ENCODE measurements around the gene KCNMA1.

Gene KCNMA1

DNA sequence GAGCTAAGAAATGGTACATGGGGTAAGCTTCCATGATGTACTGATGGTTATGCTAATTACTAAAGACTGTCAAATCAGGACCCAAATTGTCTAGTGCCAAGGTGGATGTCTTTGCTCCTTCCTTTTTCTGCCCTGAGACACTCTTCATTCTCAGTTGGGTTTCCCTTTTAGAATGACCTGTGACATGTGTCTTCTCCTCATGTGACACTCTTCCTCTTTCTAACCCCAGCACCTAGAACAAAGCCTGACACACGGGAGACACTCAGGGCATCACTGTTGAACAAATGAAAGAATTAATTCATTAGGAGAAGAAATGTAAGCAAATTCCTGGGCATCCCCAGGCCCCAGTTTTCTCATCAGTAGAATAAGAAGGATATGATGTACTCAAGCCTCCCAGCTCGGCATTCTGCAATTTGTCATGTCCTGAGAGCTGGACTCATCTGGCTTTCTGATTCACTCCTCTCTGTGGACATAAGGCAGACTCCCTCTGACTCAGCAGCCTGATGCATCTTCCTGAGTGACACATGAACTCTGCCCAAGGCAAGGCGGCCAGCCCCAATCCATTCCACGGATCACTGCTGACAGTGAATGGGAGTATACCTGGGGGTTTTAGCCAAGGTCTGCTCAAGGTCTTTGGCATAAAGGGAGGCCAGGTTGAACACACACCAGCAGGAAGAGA lies 473.8 kb downstream of the KCNMA1 start:
- no peak for DNase-seq

DNA sequence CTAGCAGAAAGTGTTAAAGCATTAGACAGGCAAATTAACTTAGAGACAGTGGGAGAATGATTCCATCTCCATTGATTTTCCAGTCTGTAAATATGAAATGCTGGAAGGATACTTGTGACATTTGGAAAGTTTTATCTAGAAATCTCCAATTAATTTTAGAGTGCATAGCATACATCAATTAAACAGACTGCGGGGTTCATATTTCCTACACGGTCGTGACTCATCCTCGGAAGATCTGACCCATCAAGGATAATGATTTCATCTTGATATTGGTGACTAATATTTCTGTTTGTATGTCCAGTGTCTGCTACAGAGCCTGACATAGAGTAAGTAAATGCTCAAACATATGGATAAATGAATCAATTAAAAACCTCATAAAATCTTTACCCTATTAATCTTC lies 474.9 kb downstream of the KCNMA1 start:
- DNase-seq = no peak

DNA sequence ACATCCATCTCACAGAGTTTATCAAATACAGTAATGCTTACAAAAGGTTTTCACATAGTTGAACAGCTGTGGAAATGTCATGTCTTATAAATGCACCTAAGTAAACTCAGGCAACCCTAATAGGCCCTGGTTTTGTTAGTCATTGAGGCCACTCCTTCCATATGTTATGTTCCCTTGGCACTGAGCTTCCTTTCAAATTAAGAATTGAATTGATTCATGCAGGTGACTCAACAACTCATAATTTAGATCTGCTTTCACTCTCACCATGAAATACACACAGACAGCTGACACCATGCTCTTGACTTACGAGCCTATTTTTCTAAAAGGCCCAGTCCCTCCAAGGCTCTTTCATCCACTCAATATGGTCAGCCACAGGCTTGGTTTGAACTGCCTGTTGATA lies 476.9 kb downstream of the KCNMA1 start:
- DNase-seq = no peak

DNA sequence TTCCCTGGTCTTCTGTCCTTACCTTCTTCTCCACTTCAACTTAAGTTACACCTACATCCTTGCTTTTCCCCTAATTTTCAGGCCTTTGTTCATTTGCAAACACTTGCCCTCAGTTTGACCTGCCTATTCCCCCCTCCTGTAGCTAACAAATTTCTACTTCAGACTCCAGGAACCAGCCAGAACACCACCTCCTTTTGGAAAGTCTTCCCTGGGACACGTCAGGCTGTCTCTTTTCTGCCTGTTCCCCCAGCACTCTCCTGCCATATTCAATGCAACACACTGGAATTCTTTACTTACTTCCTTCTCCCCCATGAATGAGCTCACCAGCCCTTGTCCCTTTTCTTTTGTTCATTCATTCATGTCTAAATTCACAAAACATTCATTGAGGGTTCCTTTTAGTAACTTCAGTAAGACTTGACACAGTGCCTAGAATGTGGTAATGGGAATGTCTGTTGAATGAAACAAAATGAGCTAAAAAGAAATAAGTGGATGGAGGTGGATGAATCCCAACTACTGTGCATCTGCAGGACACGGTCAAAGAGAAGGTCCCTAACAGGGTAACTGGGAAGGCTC lies 478.0 kb downstream of the KCNMA1 start:
- no peak for DNase-seq

DNA sequence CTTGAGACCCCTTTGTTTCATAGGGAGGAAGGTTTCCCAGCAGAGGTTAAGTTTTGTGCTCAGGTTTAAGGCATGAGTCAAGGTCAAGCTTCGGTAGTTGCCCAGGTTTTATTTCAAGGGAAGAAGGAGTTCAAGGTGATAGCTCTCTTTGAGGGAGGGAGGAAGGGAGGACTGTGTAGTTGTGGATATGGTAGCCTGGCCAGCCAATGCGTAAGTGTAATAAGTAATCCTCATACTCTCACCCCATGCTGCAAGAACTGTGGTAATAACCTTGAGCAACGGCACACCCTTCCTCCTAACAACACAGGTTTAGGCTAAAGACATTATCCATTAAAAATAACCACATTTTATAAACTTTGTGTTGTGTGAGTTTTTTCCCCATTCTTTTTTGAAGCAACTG lies 478.9 kb downstream of the KCNMA1 start:
- no peak for DNase-seq

DNA sequence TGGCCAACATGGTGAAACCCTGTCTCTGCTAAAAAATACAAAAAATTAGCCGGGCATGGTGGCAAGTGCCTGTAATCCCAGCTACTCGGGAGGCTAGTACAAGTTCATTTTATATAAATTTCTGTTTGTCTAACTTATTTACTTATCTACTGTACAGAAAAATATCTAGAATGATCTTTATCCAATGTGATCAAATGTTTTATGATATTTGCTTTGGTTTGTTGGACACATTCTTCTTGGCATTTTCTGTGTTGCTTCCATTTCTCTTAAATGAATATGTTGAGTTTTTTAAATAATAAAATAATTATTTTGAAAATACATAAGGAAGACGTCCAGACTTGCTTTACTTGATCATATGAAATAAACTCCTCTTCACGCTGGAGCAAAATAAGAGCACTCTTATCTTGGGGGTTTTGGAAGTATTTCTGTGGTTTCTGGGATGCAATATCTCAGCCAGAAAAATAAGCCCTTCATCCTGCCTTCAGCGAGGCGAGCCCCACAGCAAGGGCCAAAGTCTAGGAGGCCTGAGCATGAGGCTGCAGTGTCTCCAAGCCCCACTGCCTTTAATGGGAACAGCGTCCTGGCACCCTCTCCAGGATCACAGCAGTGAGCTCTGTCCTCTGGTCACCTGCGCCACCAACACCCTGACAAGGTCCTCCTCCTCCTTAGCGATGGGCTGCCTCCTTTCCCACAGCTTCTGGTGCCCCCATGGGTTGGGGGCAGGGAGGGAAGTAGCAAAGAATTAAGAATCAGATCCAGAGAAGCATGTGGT lies 480.2 kb downstream of the KCNMA1 start:
- DNase-seq = no peak

DNA sequence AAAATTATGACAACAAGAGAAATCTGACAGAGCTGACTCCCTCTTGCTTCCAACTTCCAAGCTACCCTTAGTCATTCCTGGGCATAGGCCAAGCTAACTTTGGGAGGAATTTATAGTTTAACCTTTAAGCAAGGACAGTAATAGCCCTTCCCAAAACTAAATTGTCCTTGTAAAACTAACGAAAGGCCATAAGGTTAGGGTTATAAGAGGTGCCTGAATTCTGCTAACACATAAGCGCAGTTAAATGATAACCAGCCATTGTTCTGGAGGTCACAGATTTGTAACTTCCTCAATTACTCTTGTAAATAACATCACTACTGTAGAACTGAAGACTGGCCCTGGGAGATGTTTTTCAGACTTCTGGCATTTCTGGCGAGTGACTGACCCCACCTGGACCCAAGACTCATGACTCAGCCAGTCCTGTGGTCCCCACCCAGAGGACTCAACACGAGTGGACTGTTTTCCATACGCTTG lies 481.2 kb downstream of the KCNMA1 start:
- DNase-seq = no peak

DNA sequence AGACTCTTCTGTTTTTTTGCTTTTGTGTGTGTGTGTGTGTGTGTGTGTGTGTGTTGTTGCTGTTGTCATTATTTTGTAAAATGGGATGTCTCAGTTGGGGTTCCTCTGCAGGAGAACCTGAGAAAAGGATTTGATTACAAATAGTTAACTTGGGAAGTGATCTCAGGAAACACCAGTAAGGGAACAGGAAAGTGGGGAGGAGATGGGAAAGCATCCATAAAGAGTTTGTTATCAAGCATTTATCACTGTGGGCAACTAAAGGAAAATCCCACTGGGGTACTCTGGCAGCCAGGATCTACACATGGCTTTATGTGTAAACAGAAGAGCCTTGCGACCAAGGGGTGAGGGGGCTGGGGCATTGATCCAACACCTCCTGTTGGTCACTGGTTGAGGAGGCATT lies 485.4 kb downstream of the KCNMA1 start:
- no peak for DNase-seq

DNA sequence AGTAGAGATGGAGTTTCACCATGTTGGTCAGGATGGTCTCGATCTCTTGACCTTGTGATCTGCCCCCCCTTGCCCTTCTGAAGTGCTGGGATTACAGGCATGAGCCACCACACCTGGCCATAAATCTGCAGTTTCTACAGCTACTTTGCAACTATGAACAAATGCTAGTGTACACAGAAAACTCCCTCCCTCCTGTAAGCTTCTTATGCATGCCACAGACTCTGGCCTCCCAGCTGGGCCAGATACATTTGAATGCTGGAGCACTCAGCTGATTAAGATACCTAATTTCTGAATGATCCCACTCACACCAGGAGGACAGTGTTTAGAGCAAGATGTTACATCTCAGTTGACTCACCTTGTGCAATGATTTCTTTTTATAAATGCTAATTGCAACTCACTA lies 486.2 kb downstream of the KCNMA1 start:
- no peak for DNase-seq

DNA sequence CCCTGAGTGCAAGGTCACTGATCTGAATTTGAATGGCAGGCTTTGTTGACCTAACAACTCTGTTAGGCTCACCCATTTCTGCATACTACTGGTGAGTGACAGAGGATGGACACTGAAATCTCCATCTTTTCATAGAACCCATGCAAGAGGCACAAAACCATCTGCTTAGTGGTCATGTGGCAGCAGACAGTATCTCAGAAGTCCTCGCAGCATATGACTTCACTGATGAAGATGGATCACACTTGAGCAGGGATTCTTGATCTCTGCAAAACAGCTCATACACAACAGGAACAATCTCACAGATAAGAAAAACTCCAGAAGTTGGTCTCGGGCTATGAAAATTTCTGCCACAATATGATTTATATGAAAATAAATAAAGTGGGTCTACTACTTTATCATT lies 487.9 kb downstream of the KCNMA1 start:
- no peak for DNase-seq

DNA sequence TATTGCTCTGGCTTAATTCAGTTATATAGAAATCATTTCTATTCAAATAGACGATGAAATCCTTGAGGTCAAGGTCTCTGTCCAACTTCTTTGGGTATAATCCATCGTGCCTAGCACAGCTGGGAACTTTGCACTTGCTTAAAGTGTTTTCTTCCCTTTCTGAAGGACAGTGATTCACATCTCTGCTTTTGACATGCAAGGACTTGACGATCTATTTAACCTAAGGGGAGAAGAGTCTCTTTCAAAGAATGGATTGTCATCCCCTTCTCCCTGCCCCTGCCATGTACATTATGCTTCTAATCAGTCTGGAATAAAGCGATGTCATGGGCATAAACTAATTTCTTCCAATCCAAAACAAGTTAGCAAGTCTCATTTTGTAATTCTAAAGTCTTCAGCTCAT lies 488.6 kb downstream of the KCNMA1 start:
- no peak for DNase-seq

DNA sequence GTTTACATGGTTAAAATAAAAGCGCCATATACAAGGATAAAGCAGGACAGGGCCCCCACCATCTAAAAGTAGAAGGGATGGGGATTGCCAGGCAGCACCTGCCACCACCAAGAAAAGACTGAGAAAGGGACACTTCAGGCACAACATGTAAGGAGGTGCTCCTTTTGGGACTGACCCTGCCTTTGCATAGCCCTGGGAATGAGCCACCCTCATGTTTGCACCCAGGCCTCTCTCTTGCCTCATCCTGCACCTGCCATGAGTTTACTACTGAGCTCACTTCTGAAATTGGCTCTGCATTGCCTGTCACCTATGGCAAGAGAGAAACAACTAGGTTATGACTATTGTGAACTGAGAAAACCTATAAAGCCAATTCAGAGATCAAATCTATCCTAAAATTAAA lies 489.7 kb downstream of the KCNMA1 start:
- no peak for DNase-seq

DNA sequence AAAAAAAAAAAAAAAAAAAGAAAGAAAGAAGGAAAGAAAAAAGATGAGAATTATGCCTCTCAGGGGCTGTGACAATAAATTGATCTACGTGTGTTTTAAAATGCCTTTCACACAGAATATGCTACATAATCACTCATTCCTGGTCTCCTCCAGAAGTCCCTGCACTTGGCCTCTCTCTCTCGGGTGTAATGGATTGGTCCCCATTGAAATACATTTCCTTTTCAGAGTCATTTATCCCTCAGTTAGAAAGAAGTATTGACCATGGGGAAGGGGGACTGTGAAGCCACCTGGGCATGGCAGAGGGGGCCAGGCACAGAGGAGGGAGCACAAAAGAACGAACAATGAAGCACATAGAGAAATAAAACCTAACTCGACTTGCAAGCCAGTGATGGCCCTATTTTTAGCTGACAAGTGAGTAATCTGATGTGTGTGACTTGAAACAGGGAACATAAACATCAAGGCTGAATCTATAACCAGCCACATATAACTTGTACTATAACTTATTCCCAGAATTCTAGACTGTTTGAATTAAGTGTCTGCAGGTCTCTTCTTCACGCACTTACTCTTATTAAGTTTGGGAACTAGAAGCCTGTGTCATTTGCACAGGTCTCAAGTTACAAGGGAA lies 490.8 kb downstream of the KCNMA1 start:
- no peak for DNase-seq

DNA sequence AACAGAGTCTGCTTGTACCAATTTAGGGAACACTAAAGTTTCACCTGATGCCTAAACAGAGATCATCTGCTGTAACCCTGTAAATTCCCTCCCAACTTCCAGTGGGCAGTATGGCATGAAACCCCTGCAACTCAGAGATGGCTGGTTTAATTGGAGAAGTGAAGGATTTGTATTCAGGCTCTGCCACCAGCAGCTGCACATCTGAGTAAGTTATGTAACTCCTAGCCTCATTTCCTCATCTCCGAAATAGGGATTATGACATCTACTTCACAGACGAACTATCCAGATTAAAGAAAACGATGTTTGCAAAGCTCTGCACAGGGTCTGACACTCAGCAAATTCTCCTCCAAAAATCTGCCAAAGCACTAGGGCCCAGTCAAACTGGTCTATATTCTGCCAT lies 493.0 kb downstream of the KCNMA1 start:
- no peak for DNase-seq

DNA sequence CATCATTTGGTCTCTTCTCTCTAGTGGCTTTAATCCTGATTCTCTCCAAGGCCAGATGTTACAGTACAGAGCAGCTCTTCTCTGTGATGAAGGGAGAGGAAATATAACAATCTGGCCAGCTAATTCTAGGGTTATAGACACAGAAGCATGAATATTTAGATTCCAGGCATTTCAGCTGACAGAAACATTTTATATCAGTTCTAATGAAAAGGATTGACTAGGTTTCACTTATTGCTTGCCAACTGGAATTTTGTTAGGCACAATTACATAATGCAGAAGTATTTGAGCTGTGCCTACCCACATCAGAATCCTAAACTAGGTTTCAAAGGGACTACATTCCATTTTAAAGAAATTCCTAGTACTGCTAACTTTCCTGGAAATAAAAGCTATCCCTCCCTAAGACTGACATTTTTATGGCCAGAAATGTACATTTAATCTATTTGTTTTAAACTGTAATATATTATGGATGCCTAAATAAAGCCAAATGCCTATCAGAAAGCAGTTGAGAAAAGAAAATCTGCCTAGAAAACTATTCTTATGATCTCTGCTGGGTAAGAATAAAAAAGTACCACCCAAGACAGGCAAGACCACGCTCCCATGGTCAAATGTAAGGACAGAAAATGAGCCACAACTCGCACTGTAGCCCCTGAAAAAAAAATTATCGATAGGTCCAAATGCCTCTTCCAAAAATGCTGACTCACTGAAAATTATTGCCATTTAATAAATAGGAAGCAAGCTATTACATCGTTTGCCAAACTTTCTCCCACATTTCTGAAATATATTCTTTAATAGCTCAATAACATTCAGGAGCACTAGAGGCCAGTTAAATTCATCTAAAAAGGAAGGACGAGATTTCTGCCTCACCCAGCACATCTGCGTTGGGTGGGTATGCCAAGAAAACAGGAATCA lies 498.1 kb downstream of the KCNMA1 start:
- no peak for DNase-seq

DNA sequence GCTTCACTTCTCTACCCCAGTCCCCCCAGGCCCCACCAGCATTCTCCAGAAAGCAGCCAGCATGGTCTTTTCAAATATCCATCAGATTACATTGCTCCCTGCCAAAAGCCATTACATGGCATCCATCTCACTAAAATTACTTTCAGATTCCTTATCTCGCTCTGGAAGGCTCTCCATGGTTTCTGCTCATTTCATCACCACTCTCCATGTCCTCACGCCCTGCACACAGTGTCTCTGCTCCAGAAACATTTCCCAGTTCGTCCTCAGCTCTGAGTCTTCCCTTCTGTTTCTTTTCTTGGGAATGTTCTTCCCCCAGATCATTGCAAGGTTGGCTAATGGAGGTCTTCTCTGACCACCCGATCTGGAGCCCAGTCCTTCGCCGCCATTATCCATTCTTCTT lies 499.1 kb downstream of the KCNMA1 start:
- DNase-seq = no peak

DNA sequence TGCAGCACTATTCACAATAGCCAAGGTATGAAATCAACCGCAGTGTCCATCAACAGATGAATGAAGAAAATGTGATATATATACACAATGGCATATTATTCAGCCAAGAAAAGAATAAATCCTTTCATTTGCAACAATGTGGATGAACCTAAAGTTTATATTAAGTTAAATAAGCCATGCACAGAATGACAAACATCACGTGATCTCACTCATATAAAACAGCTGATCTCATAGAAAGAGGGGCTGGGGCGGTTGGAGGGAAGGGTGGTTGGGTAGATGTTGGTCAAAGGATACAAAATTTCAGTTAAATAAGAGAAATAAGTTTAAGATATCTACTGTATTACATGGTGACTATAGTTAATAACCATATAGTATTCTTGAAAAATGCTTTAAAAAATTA lies 502.1 kb downstream of the KCNMA1 start:
- no peak for DNase-seq

DNA sequence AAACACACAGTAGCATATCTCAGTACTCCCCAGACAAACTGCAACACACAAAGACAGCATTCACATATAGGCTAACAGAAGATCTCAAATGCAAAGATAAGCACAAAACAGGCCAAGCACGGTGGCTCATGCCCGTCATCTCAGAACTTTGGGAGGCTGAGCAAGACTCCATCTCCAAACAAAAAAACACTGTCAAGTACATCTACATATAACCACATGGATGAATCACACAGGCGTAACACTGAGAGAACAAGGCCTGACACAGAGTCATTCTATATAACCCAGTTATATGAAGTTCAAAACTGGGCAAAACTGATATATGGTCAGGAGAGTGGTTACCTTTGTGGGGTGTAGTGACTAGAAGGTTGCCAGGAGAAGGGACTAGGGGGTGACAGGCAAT lies 506.4 kb downstream of the KCNMA1 start:
- no peak for DNase-seq

DNA sequence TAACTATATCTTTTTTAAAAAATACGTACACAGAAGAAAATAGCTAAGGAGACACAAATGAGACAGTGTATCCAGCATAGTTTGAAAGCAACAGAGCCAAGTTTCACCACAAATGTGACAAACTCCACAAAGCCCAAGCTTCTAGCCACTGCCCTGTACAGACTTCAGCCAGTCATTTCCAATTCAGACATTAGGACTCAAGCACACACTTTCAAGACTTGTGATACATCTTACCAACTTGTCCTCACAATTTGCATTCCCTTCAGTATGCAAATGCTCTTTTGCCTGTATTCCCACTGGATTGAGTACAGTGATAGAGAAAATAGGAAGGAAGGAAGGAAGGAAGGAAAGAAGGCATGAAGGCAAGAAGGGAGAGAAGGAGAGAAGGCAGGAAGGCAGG lies 510.4 kb downstream of the KCNMA1 start:
- no peak for DNase-seq

DNA sequence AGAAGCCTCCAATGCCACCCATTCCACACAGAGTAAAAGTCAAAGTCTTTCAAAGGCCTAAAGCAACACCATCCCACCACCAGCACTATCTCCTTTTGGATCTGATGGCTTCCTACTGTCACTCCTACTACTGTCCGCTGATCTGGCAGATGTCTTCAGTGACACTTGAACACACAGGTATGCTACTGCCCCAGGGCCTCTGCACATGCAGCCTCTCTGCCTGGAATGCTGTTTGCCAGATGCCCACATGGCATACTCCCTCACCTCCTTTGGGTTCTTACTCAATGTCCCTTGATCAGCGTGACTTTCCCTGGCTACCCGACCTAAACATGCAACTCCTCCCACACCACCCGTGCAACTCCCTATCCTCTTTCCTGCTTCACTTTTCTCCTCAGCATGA lies 512.4 kb downstream of the KCNMA1 start:
- no peak for DNase-seq

DNA sequence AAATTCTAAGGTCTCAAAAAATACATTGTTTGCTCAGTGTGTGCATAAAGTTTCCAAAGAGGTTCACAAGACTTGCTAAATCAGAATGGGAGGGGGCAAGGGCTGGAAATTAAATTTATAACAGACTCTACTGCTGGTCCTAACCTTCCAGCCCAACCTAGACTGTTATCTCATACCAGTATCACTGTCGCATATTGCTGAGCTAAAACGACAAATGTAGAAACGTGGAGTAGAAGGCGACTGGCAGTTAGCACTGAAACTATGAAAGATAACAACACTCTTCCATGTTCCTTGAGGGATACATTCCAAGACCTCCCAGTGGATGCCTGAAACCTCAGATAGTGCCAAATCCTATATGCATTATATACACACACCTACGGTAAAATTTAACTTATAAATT lies 514.3 kb downstream of the KCNMA1 start:
- no peak for DNase-seq

DNA sequence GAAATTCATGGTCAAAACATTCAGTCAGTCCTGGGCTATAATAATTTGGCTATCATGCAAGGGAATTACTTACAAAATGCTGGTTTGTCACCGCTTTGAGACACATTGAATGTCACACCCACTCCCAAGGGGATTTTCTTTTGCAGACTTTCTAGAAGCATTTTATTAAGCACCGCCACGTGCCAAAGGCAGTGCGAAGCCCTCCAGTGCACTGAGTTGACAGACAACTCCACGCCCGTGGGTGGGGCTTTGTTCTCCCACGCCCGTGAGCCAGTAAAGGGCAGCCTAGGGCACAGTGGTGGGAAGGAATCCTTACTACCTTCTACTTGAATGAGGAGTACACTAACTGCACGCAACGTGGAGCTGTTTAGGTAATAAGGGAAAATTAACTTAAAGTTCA lies 515.8 kb downstream of the KCNMA1 start:
- DNase-seq = no peak

Data from NCI-H526 treated with DMSO at 0.1 percent for 48 hours (cell line).